Cardiac muscle cell (in vitro differentiated cells and primary cell): ENCODE data around the gene HOXB2. TPM values are rescaled to one million over a fixed set of nuclear protein-coding genes. Genes with fewer than 3 reads are reported as not detected.

Experiments used
- DNase-seq, 2 donors: peaks; one replicate each; pipeline versions ENCODE4 v3.0.0 to v3.0.0-alpha.2; 2010 to 2017; ENCODE audit warnings: low read depth in 1 of 2, low spot score in 1 of 2
- H3K27ac ChIP-seq: fragments of 200-600 bp; sonication (generic); 2 replicates; pipeline ENCODE4 v1.5.1; 2016
- H3K27me3 ChIP-seq: fragments of 200-600 bp; sonication (generic); 2 replicates; pipeline ENCODE4 v1.6.0; 2016; ENCODE audit warnings: control low read depth
- H3K36me3 ChIP-seq: fragments of 200-600 bp; sonication (generic); 2 replicates; pipeline ENCODE4 v1.5.1; 2016; ENCODE audit warnings: control low read depth
- H3K4me1 ChIP-seq: fragments of 200-600 bp; sonication (generic); 2 replicates; pipeline ENCODE4 v1.8.1; 2017; ENCODE audit warnings: low read depth, mild to moderate bottlenecking, mixed run types
- H3K4me3 ChIP-seq: fragments of 200-600 bp; sonication (generic); 2 replicates; pipeline ENCODE4 v1.5.1; 2016; ENCODE audit warnings: mild to moderate bottlenecking
- H3K9me3 ChIP-seq: fragments of 200-600 bp; sonication (generic); 2 replicates; pipeline ENCODE4 v1.5.1; 2017; ENCODE audit warnings: low read depth, mild to moderate bottlenecking, control low read depth
- polyA plus RNA-seq: library from polyadenylated mRNA; unstranded; fragments of >200 nt; fragmentation: Nextera tagmentation; extraction: Ambion mirVana; gene quantifications from 2 replicates; pipeline ENCODE4 v1.2.1, GENCODE V29; 2016
- total RNA-seq: library from RNA; depleted of rRNA; stranded (reverse); fragments of >200 nt; gene quantifications from 2 replicates; pipeline ENCODE4 v1.2.3, GENCODE V29; 2016
- TF ChIP-seq, protein P1 (sequence below): IDR thresholded peaks from 2 replicates; pipeline ENCODE4 v1.5.1; 2012; ENCODE audit warnings: low read depth, mild to moderate bottlenecking, low read length

Gene HOXB2
- total and polyA plus RNA-seq, 2 experiments from 2014 or later = 107 to 111 TPM

DNA sequence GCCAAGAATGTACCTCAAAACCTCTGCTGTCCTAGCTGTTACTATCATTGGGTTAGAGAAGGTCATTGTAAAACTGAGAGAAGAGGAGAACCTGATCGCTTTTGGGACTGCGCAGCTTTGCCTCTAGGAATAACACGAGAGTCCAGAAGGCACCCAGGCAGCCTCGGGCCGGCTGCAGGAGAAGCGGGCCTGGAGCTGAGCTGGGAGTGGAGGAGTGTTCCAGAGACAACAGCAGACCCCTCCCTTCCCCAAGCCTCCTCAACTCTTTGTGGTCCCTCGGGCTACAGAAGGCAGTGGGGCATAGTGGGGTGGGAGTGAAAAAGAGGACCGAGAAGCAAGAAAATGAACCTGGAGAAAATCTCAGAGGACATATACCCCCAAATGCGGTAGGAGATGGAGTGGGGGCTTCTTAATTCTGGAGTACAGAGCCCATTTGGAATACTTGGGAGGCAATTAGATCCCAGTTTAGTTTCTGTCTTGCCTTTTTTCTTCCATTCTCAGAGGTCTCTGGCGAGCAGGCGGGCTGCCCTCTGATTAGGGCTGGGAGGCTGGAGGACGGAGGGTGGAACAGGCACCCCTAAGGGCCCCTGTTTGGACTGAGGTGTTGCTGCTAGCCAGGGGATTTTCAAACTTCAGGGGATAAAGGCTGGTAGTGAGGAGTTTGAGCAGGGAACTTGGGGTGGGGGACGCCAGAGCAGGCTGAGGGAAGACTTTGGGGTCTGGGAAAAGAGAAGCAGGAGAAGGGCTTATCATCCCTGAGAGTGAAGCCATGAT lies 13.3 kb upstream of the HOXB2 start:
- Histone ChIP-seq H3K27me3 (peaks cover 81% of the 10 kb centered on the region), H3K4me3 (no peak overlapping the region), H3K9me3 (no peaks in the 10 kb centered on the region), H3K36me3 (no peaks in the 10 kb centered on the region), H3K4me1 (peaks cover 49% of the 10 kb centered on the region), H3K27ac (no peak overlapping the region)
- TF ChIP-seq, protein P1, sequence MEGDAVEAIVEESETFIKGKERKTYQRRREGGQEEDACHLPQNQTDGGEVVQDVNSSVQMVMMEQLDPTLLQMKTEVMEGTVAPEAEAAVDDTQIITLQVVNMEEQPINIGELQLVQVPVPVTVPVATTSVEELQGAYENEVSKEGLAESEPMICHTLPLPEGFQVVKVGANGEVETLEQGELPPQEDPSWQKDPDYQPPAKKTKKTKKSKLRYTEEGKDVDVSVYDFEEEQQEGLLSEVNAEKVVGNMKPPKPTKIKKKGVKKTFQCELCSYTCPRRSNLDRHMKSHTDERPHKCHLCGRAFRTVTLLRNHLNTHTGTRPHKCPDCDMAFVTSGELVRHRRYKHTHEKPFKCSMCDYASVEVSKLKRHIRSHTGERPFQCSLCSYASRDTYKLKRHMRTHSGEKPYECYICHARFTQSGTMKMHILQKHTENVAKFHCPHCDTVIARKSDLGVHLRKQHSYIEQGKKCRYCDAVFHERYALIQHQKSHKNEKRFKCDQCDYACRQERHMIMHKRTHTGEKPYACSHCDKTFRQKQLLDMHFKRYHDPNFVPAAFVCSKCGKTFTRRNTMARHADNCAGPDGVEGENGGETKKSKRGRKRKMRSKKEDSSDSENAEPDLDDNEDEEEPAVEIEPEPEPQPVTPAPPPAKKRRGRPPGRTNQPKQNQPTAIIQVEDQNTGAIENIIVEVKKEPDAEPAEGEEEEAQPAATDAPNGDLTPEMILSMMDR = no peak
- DNase-seq = no peak

DNA sequence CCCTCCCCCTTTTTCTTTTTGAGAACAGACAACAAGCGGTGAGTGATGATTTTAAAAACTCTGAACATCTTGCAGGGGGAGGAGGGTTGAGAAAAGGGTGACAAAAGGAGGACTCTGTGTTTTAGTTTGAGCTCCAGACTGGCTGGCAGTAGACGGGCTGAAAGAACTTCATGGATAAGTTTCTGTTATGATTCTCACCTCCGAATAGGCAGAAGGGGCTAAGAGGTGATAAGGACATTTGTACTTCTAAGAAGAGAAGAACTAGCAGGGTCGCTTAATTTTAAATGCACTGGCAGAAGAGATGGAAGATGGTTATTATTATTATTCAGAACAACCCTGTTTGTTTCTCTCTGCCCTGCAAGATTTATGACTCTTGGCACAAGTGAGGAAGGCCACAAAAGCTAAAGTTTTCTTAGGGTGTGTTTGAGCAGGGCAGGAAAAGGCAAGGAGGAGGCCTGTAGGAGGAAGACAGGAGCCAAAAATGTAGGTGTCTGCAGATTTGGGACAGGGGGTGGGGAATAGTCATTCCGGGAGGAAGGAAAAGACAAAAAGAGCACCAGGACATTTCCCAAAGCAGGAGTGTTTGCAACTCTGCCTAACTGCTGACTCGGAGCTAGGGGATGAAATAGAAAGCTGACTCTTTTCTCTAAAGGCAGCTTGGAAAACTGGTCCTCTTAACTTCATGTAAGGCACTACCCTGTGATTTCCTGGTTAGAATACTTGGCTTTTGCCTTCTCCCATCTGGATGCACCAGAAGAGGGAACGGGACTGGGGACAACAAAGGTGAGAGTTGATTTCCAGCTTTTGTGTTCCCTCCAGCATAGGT lies 11.9 kb upstream of the HOXB2 start:
- Histone ChIP-seq H3K27me3 (peaks cover 80% of the 10 kb centered on the region), H3K4me1 (peaks cover 63% of the 10 kb centered on the region), H3K4me3 (peak overlapping the region; percentile 51), H3K36me3 (no peaks in the 10 kb centered on the region), H3K27ac (peak overlapping the region; percentile 91), H3K9me3 (no peaks in the 10 kb centered on the region)
- TF ChIP-seq, protein P1 = no peak
- no peak for DNase-seq

DNA sequence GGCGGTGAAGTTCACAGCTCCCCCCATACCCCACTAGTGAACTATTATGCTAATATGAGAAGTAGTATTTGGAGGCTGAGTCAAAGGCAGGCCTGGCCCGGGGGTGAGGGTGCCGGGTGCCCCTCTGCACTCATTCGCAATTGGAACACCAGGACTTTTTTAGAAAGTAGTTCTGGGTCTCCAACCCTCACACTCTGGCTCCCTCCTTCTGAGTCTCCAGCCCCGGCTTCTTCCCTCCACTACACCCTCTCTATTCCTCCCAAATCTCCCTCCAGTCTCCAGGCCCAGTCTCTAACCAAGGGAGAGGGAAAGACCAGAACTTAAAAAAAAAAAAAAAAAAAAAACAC lies 11.3 kb upstream of the HOXB2 start:
- H3K27ac ChIP-seq = peak overlapping the region; percentile 91

DNA sequence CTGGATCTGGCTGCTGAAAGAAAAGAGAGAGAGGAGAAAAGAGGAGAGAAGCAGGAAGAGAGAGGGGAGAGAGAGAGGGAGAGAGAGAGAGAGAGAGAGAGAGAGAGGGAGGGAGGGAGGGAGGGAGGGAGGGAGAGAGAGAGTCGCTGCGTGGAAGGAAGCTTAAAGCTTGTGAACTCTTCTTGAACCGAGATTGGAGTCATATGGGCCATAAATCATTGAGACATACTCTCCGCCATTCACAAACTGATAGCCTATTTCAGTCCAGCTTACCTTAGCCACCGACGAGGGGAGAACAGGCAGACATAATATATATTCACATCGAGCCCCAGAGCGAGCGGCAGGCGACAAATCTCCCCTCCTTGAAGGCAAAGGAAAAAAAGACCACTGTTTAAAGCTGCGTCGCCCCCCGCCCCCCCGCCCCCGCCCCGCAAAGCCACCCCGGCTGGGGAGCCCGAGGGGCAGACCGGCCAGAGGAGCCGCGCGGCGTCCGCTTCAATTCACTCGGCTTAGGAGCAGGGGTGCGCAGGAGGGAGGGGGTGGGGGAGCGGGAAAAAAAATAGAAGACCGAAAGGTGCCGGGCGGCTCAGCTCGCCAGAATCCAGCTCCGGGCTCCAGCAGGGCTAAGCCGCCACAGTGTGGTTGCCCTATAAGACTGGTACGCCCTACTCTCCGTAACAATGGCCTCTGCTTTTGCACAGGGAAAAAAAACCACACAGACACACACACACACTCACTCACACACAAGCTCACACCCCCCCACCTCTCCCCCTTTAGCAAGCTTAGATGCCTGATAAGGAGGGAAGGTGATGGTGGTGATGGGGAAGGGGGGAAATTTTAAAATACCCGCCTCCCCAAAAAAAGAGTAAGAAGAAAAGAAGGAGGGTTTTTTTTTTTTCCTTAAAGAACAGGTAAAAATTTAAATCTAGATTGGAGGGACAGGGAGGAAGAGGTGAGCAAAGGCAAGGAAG lies 10.6 kb upstream of the HOXB2 start:
- Histone ChIP-seq H3K4me1 (peaks cover 69% of the 10 kb centered on the region), H3K36me3 (no peaks in the 10 kb centered on the region), H3K9me3 (no peaks in the 10 kb centered on the region), H3K27me3 (peaks cover 78% of the 10 kb centered on the region), H3K27ac (peak overlapping the region; percentile 91), H3K4me3 (peak overlapping the region; percentile 51)
- peak; percentile 84 to 88 for DNase-seq
- TF ChIP-seq, protein P1 = no peak

More for the DNA sequence above, 11.3 kb upstream of the HOXB2 start:
- DNase-seq = no peak
- peak overlapping the region; percentile 51 for H3K4me3 ChIP-seq
- H3K9me3 ChIP-seq = no peaks in the 10 kb centered on the region
- H3K36me3 ChIP-seq = no peaks in the 10 kb centered on the region
- H3K4me1 ChIP-seq = peaks cover 67% of the 10 kb centered on the region
- TF ChIP-seq, protein P1 = no peak
- H3K27me3 ChIP-seq = peaks cover 80% of the 10 kb centered on the region
